Keratinocyte (primary cell): ENCODE data around the gene MYO9A. TPM values are rescaled to one million over a fixed set of nuclear protein-coding genes. Genes with fewer than 3 reads are reported as not detected.

Source experiments
- DNase-seq: peaks from one replicate; pipeline ENCODE4 v3.0.0-alpha.2; 2011; ENCODE audit warnings: low read depth, missing footprints, low spot score
- FAIRE-seq: peaks from 2 replicates; lab custom pipeline; 2011; peaks lifted over from hg19 to GRCh38; lab: Jason Lieb, UNC
- H2AFZ ChIP-seq: 2 replicates; pipeline ENCODE4 v1.6.0; 2012; ENCODE audit warnings: low read length, control low read depth, inconsistent platforms; ENCODE audit not compliant: control insufficient read depth
- H3K27ac ChIP-seq: 2 replicates; pipeline ENCODE4 v1.5.1; 2011; ENCODE audit warnings: low read length; ENCODE audit not compliant: control insufficient read depth, insufficient read depth
- H3K27me3 ChIP-seq: 3 replicates; pipeline ENCODE4 v1.6.0; 2011; ENCODE audit warnings: low read length; ENCODE audit not compliant: control insufficient read depth, insufficient read depth; ENCODE audit errors: extremely low read depth
- H3K36me3 ChIP-seq, 2 experiments: 2 replicates in 1 of 2; 3 replicates in 1 of 2; pipeline ENCODE4 v1.5.1; 2011; ENCODE audit warnings: low read length in 2 of 2, mild to moderate bottlenecking in 1 of 2; ENCODE audit not compliant: control insufficient read depth in 2 of 2, insufficient read depth in 2 of 2; ENCODE audit errors: extremely low read depth in 1 of 2
- H3K4me1 ChIP-seq: 3 replicates; pipeline ENCODE4 v1.5.1; 2011; ENCODE audit warnings: low read length; ENCODE audit not compliant: control insufficient read depth, insufficient read depth; ENCODE audit errors: extremely low read depth
- H3K4me2 ChIP-seq: 3 replicates; pipeline ENCODE4 v1.6.0; 2011; ENCODE audit warnings: low read depth, low read length; ENCODE audit not compliant: control insufficient read depth, insufficient read depth; ENCODE audit errors: extremely low read depth
- H3K4me3 ChIP-seq, 3 experiments: fragments of 200-600 bp in 1 of 3; sonication (generic) in 1 of 3; 2 replicates in 2 of 3; 3 replicates in 1 of 3; pipeline ENCODE4 v1.5.1; 2011 to 2016; ENCODE audit warnings: low read length in 3 of 3, mild to moderate bottlenecking in 3 of 3, control low read depth in 2 of 3, inconsistent platforms in 1 of 3, low read depth in 1 of 3, mixed read lengths in 1 of 3, mixed run types in 1 of 3, moderate library complexity in 1 of 3; ENCODE audit not compliant: control insufficient read depth in 2 of 3, insufficient read depth in 2 of 3; ENCODE audit errors: extremely low read depth in 1 of 3
- H3K79me2 ChIP-seq: 2 replicates; pipeline ENCODE4 v1.6.0; 2012; ENCODE audit warnings: low read length; ENCODE audit not compliant: control insufficient read depth, insufficient read depth
- H3K9ac ChIP-seq: 3 replicates; pipeline ENCODE4 v1.6.0; 2011; ENCODE audit warnings: low read length; ENCODE audit not compliant: control insufficient read depth, insufficient read depth; ENCODE audit errors: extremely low read depth
- H3K9me1 ChIP-seq: 3 replicates; pipeline ENCODE4 v1.6.0; 2011; ENCODE audit warnings: low read length; ENCODE audit not compliant: control insufficient read depth, insufficient read depth; ENCODE audit errors: extremely low read depth
- H3K9me3 ChIP-seq: 2 replicates; pipeline ENCODE4 v1.5.1; 2012; ENCODE audit warnings: low read depth, low read length; ENCODE audit not compliant: control insufficient read depth
- H4K20me1 ChIP-seq: 3 replicates; pipeline ENCODE4 v1.6.0; 2011; ENCODE audit warnings: low read length; ENCODE audit not compliant: control insufficient read depth, insufficient read depth; ENCODE audit errors: extremely low read depth
- CTCF ChIP-seq, 3 experiments: IDR thresholded peaks in 1 of 3; conservative IDR thresholded peaks in 1 of 3; optimal IDR thresholded peaks in 1 of 3; 2 replicates in 2 of 3; 3 replicates in 1 of 3; pipeline versions ENCODE3 to v1.5.1; 2011; ENCODE audit warnings: low read length in 3 of 3, mild to moderate bottlenecking in 3 of 3, moderate library complexity in 2 of 3, control low read depth in 1 of 3, inconsistent platforms in 1 of 3; ENCODE audit not compliant: insufficient read depth in 2 of 3; ENCODE audit errors: extremely low read depth in 1 of 3
- EZH2 ChIP-seq: IDR thresholded peaks from one replicate; pipeline ENCODE4 v1.6.1; 2012; ENCODE audit warnings: inconsistent platforms, mild to moderate bottlenecking, low read length, moderate library complexity
- dilution Hi-C: fragments of 300-500 bp; cut with MboI; formaldehyde crosslinking; loops from one replicate; pipeline ENCODE4 v1.7.0; 2020; ENCODE audit warnings: low sequenced_read_pairs; ENCODE audit not compliant: extremely low pct_ligation_motif_present
- polyA plus RNA-seq, 5 experiments: library from polyadenylated mRNA; depleted of rRNA in 3 of 5; stranded (reverse) in 3 of 5; stranded (forward) in 1 of 5; unstranded in 1 of 5; fragments of >200 nt; gene quantifications; 1 replicate in 1 of 5; 2 replicates in 3 of 5; 3 replicates in 1 of 5; pipeline versions ENCODE4 v1.2.1 to v1.2.3, GENCODE V29; 2011 to 2012; ENCODE audit warnings: missing spikeins in 2 of 5, low read depth in 1 of 5, low replicate concordance in 1 of 5

Gene MYO9A
- polyA plus RNA-seq, 1 donor (not counting 4 experiments of a cell fraction or from before 2014, with no cell fraction given) = 10.6 TPM

- DNase-seq (no peak), FAIRE-seq (no peak)
- peaks cover 2% of the 10 kb centered on the region for H3K9me3 ChIP-seq
- no peaks in the 10 kb centered on the region for H4K20me1 ChIP-seq
- no peak overlapping the region for H3K27ac ChIP-seq
- H3K27me3 ChIP-seq = no peaks in the 10 kb centered on the region
- H3K4me3 ChIP-seq = no peak overlapping the region
- no peak overlapping the region for H2AFZ ChIP-seq
- no peak for TF ChIP-seq EZH2
- no peak for TF ChIP-seq CTCF (optimal IDR thresholded peaks at IDR 0.05 in 1 of 3, IDR thresholded peaks at IDR 0.05 in 1 of 3, conservative IDR thresholded peaks at IDR 0.05 in 1 of 3; ENCODE audit: extremely low read depth in 1 of 3, insufficient read depth in 2 of 3, low read length in 3 of 3)
- no peak overlapping the region for H3K4me2 ChIP-seq
- H3K9ac ChIP-seq = no peak overlapping the region
- H3K9me1 ChIP-seq = no peaks in the 10 kb centered on the region
- no peaks in the 10 kb centered on the region for H3K4me1 ChIP-seq
- peaks cover 3 to 6% of the 10 kb centered on the region in 2 experiments for H3K36me3 ChIP-seq
- no peaks in the 10 kb centered on the region for H3K79me2 ChIP-seq
- dilution Hi-C loops = no loop called here
These were observed 302.6 kb downstream of the MYO9A start for GRCh38 chr15:71815301-71815700.

GRCh38 chr15:71813723-71814470 is 304.1 kb downstream of the MYO9A start:
- H4K20me1 ChIP-seq = no peaks in the 10 kb centered on the region
- no peak overlapping the region for H3K4me2 ChIP-seq
- H3K27me3 ChIP-seq = no peaks in the 10 kb centered on the region
- no peak for FAIRE-seq
- dilution Hi-C loops = no loop called here
- H3K79me2 ChIP-seq = no peaks in the 10 kb centered on the region
- H3K36me3 ChIP-seq = peaks cover 3 to 9% of the 10 kb centered on the region in 2 experiments
- no peak overlapping the region for H3K9ac ChIP-seq
- H3K4me3 ChIP-seq = no peak overlapping the region
- no peak overlapping the region for H3K27ac ChIP-seq
- H3K9me3 ChIP-seq = no peaks in the 10 kb centered on the region
- no peaks in the 10 kb centered on the region for H3K9me1 ChIP-seq
- H3K4me1 ChIP-seq = no peaks in the 10 kb centered on the region
- DNase-seq = no peak
- no peak overlapping the region for H2AFZ ChIP-seq
- no peak for TF ChIP-seq CTCF (optimal IDR thresholded peaks at IDR 0.05 in 1 of 3, IDR thresholded peaks at IDR 0.05 in 1 of 3, conservative IDR thresholded peaks at IDR 0.05 in 1 of 3; ENCODE audit: extremely low read depth in 1 of 3, insufficient read depth in 2 of 3, low read length in 3 of 3)
- TF ChIP-seq EZH2 = no peak
